T-cell (primary cell): ENCODE measurements around the gene SNX7. TPM values are rescaled to one million over a fixed set of nuclear protein-coding genes. Genes with fewer than 3 reads are reported as not detected.

Experiments used
- ATAC-seq, 4 experiments: fragments of 200-7000 bp in 3 of 4; fragments of 150-1000 bp in 1 of 4; cut with Tn5 transposase; replicated peaks in 1 of 4; 1 replicate in 3 of 4; 2 replicates in 1 of 4; pipeline ENCODE4 v1.10.0; 2021; ENCODE audit warnings: moderate library complexity in 3 of 4, mild to moderate bottlenecking in 2 of 4, moderate number of reproducible peaks in 1 of 4
- CTCF ChIA-PET, 2 donors: fragments of 300-600 bp; sonication (Branson Sonifier 250); formaldehyde crosslinking; loops; one replicate each; lab custom pipeline; 2022; ENCODE audit warnings: antibody characterized with exemption in 2 of 2; lab: Charles Lee
- POLR2A ChIA-PET, 2 donors: fragments of 300-600 bp; sonication (Branson Sonifier 250); formaldehyde crosslinking; loops; one replicate each; lab custom pipeline; 2022; ENCODE audit warnings: antibody characterized with exemption in 2 of 2; lab: Charles Lee
- DNase-seq, 35 experiments: peaks; one replicate each; pipeline versions ENCODE4 v3.0.0 to v3.0.0-alpha.2; 2013 to 2023
- H3K27ac ChIP-seq: one replicate; pipeline ENCODE4 v1.5.1; 2013; ENCODE audit warnings: low read length
- H3K27me3 ChIP-seq, 2 experiments: replicated peaks in 1 of 2; 1 replicate in 1 of 2; 2 replicates in 1 of 2; pipeline versions ENCODE4 v1.6.1 to v1.7.0; 2013; ENCODE audit warnings: low read length in 1 of 2, mixed read lengths in 1 of 2; ENCODE audit not compliant: control insufficient read depth in 2 of 2, insufficient read depth in 2 of 2; ENCODE audit errors: extremely low read depth in 1 of 2
- H3K36me3 ChIP-seq, 2 donors: 1 replicate in 1 of 2; 2 replicates in 1 of 2; pipeline versions ENCODE4 v1.6.1 to v1.7.0; 2013; ENCODE audit warnings: low read length in 1 of 2; ENCODE audit not compliant: control insufficient read depth in 2 of 2, insufficient read depth in 1 of 2; ENCODE audit errors: extremely low read depth in 1 of 2
- H3K4me1 ChIP-seq, 2 experiments: 1 replicate in 1 of 2; 2 replicates in 1 of 2; pipeline versions ENCODE4 v1.6.1 to v1.7.0; 2013; ENCODE audit warnings: low read length in 2 of 2, mixed read lengths in 1 of 2; ENCODE audit not compliant: insufficient read depth in 2 of 2, control insufficient read depth in 1 of 2; ENCODE audit errors: extremely low read depth in 1 of 2
- H3K4me3 ChIP-seq, 2 donors: 1 replicate in 1 of 2; 2 replicates in 1 of 2; pipeline versions ENCODE4 v1.5.1 to v1.7.0; 2013; ENCODE audit warnings: mild to moderate bottlenecking in 2 of 2, low read length in 1 of 2, moderate library complexity in 1 of 2; ENCODE audit not compliant: control insufficient read depth in 1 of 2; ENCODE audit errors: extremely low read depth in 1 of 2
- H3K9me3 ChIP-seq: 2 replicates; pipeline ENCODE4 v1.7.0; 2013
- H3K27ac Mint-ChIP-seq, 2 donors: one replicate each; pipeline ENCODE4 v1.8.0; 2020 to 2021; ENCODE audit warnings: mild to moderate bottlenecking in 2 of 2, mixed read lengths in 2 of 2
- H3K27me3 Mint-ChIP-seq, 2 donors: one replicate each; pipeline ENCODE4 v1.8.0; 2021 to 2022; ENCODE audit warnings: mixed read lengths in 2 of 2
- H3K36me3 Mint-ChIP-seq: one replicate; pipeline ENCODE4 v1.8.0; 2021; ENCODE audit warnings: mixed read lengths
- H3K4me1 Mint-ChIP-seq, 3 donors: one replicate each; pipeline ENCODE4 v1.8.0; 2020 to 2022; ENCODE audit warnings: mixed read lengths in 3 of 3, mild to moderate bottlenecking in 1 of 3
- H3K4me3 Mint-ChIP-seq, 3 donors: one replicate each; pipeline ENCODE4 v1.8.0; 2020 to 2022; ENCODE audit warnings: mild to moderate bottlenecking in 3 of 3, mixed read lengths in 3 of 3, moderate library complexity in 3 of 3
- H3K9me3 Mint-ChIP-seq, 3 donors: one replicate each; pipeline ENCODE4 v1.8.0; 2020 to 2022; ENCODE audit warnings: mixed read lengths in 3 of 3
- WGBS: methylation state at CpG from one replicate; pipeline ENCODE4 v1.1.5; 2013; ENCODE audit warnings: missing lambda C conversion rate; ENCODE audit not compliant: insufficient coverage; 5-methylcytosine and 5-hydroxymethylcytosine counted together
- total RNA-seq, 35 experiments: library from RNA in 6 of 35; stranded (reverse) in 6 of 35; fragments of 120-200 nt in 1 of 35; gene quantifications; one replicate each; pipeline versions ENCODE4 v1.2.1 to v1.2.4 and lab custom pipeline; 2013 to 2026

SNX7 gene
- total RNA-seq, 5 donors from 2014 or later (not counting 1 experiment from before 2014, with no cell fraction given), result 0.36 to 1.3 (median 0.47) TPM; not detected in 2

GRCh38 chr1:98794196-98794886 is 132.8 kb downstream of the SNX7 start:
- no peaks in the 10 kb centered on the region for H3K27me3 ChIP-seq
- no peak overlapping the region for H3K4me3 ChIP-seq
- peaks cover 27 to 35% (median 29%) of the 10 kb centered on the region in 3 donors for H3K4me1 Mint-ChIP-seq
- H3K36me3 Mint-ChIP-seq, result no peaks in the 10 kb centered on the region
- H3K27me3 Mint-ChIP-seq, result no peaks in the 10 kb centered on the region
- H3K27ac ChIP-seq, result no peak overlapping the region
- ChIA-PET POLR2A (interaction anchor here in 1 of 2 donors (0.7 kb wide), 1 partner anchor 212 kb away, joined by 3 read pairs; no protein-coding TSS in a partner anchor), CTCF (interaction anchor here (0.6 to 3.2 kb wide), 24 partner anchors 13 to 912 kb away, joined by 3 to 24 read pairs (median 4); no protein-coding TSS in a partner anchor)
- DNase-seq (peak in 33 of 35 experiments; percentile 14 to 83 (median 45)), ATAC-seq (peak; percentile 80 to 93 (median 87))
- H3K9me3 ChIP-seq, result no peaks in the 10 kb centered on the region
- no peak overlapping the region for H3K27ac Mint-ChIP-seq
- no peaks in the 10 kb centered on the region for H3K36me3 ChIP-seq
- H3K9me3 Mint-ChIP-seq, result peaks cover 0 to 2% (median 0%) of the 10 kb centered on the region in 3 donors
- H3K4me1 ChIP-seq, result peaks cover 0 to 13% of the 10 kb centered on the region in 2 experiments
- no peak overlapping the region for H3K4me3 Mint-ChIP-seq
- 60% methylated on average over 1 of the region's 3 CpGs for WGBS

DNA sequence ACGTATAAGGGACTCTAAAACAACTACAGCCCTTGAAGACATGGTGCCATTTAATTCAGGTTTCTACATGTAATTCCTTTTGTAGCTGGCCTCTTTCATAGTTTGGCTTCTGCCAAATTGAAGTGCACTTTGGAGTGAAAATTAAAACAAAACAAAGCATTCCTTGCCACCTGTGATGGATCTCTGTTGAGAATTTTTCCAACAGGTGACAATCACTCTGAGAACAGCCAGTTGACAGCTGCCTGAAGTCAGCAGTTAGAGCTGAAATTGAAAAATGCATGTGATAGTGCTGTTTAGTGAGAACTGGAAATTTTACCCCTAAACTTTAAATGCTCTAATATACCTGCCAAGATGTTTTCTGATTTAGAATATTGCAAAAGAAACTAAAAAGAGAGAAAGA is 134.5 kb downstream of the SNX7 start:
- Mint-ChIP-seq H3K27ac (no peak overlapping the region), H3K4me3 (no peak overlapping the region), H3K4me1 (peaks cover 27 to 37% (median 29%) of the 10 kb centered on the region in 3 donors), H3K36me3 (no peaks in the 10 kb centered on the region), H3K9me3 (peaks cover 0 to 4% (median 0%) of the 10 kb centered on the region in 3 donors), H3K27me3 (no peaks in the 10 kb centered on the region)
- Histone ChIP-seq H3K4me3 (no peak overlapping the region), H3K27ac (no peak overlapping the region), H3K36me3 (no peaks in the 10 kb centered on the region), H3K4me1 (peaks cover 0 to 13% of the 10 kb centered on the region in 2 experiments), H3K9me3 (no peaks in the 10 kb centered on the region), H3K27me3 (no peaks in the 10 kb centered on the region)
- ATAC-seq (no peak), DNase-seq (no peak)
- POLR2A ChIA-PET, result interaction anchor here in 1 of 2 donors (0.6 kb wide), 1 partner anchor 42 kb away, joined by 3 read pairs; no protein-coding TSS in a partner anchor
- CTCF ChIA-PET, result interaction anchor here (0.6 to 3.2 kb wide), 5 partner anchors 9 to 888 kb away, joined by 3 to 24 read pairs (median 3); no protein-coding TSS in a partner anchor
- 88% methylated on average over 1 of the region's 1 CpG for WGBS

GRCh38 chr1:98797506-98797905 is 136.0 kb downstream of the SNX7 start:
- DNase-seq (peak in 1 of 35 experiments; percentile 57), ATAC-seq (peak; percentile 25 to 91 (median 54))
- WGBS, result no CpG with 5 or more reads among the region's 2 CpGs
- no peak overlapping the region for H3K4me3 ChIP-seq
- ChIA-PET POLR2A (interaction anchor here in 1 of 2 donors (0.6 kb wide), 1 partner anchor 50 kb away, joined by 3 read pairs; no protein-coding TSS in a partner anchor), CTCF (interaction anchor here in 1 of 2 donors (0.9 kb wide), 1 partner anchor 909 kb away, joined by 4 read pairs; no protein-coding TSS in a partner anchor)
- peaks cover 27 to 37% (median 29%) of the 10 kb centered on the region in 3 donors for H3K4me1 Mint-ChIP-seq
- H3K4me3 Mint-ChIP-seq, result peak overlapping the region in 1 of 3 donors; percentile 4
- no peaks in the 10 kb centered on the region for H3K27me3 ChIP-seq
- H3K9me3 ChIP-seq, result no peaks in the 10 kb centered on the region
- H3K27ac Mint-ChIP-seq, result no peak overlapping the region
- H3K4me1 ChIP-seq, result peaks cover 0 to 13% of the 10 kb centered on the region in 2 experiments
- no peak overlapping the region for H3K27ac ChIP-seq
- no peaks in the 10 kb centered on the region for H3K27me3 Mint-ChIP-seq
- no peaks in the 10 kb centered on the region for H3K36me3 Mint-ChIP-seq
- peaks cover 0 to 4% (median 0%) of the 10 kb centered on the region in 3 donors for H3K9me3 Mint-ChIP-seq
- H3K36me3 ChIP-seq, result no peaks in the 10 kb centered on the region
